GM21717 (cell line): ENCODE results near the gene GHRL.

Experiments
- ATAC-seq: cut with Tn5 transposase; IDR thresholded peaks from one replicate; pipeline ENCODE4 v1.9.1; 2021; ENCODE audit warnings: mild to moderate bottlenecking, moderate library complexity; ENCODE audit not compliant: unreplicated experiment

GHRL gene

DNA sequence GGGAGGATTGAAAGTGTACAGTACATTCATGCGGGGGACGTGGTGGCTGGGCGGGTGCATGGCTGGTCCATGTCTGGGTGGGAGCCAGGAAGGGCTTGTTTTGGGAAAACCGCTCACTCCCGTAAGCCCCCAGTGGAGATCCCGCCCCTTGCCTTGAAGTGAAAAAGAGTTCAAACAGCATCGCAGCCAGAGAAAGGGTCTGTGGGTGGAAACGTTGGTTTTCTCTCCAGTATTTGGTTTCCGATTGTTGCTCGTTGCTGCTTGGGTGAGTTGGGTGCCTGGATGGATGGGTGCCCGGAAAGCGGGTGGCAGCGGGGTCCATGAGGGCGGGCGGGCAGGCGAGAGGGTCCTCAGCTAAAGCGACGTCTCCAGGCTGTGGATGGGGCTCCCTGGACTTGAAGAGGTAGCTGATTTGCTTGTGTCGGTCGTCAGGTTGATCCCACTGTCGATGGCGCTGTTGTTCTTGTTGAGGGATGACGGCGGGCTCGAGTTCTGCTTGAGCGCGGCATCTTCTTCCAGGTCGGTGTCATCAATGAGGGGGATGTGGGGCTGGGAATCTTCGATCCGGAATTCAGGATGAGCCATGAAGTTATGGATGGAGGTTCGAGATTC lies 35.8 kb upstream of the GHRL start:
- no peak for ATAC-seq

DNA sequence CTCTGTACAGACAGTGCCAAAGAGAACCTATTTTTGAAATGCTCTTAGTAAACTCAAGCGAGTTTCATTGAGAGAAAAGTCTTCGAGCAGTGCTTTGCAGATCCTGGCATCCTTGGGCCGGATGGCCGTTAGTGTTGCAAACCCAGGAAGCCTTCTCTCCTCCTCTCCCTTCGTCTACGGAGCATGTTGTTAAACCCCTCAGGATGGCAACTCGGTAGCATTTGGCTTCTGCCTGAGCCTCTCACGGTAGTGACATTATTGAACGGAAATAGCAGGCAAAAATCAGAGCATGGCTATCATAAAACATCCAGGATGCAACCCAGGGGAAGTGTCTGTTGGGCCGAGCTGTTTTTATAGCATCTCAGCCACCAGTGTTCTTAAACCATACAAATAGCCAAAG lies 34.8 kb upstream of the GHRL start:
- ATAC-seq, result no peak

DNA sequence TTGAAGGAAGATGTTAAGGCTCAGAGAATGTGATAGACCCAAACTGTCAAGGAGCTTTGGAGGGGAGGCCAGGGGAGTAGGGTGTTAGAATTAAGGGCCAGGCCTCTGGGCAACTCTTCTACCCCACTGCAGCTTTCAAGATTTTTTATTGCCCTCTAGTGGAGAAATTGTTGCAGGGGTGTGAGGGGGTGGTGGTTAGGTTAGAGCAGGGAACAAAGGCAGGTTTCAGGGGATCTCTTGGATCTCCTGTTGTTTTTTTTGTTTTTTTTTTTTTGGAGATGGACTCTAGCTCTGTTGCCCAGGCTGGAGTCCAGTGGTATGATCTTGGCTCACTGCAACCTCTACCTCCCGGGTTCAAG lies 29.6 kb upstream of the GHRL start:
- ATAC-seq, result no peak

DNA sequence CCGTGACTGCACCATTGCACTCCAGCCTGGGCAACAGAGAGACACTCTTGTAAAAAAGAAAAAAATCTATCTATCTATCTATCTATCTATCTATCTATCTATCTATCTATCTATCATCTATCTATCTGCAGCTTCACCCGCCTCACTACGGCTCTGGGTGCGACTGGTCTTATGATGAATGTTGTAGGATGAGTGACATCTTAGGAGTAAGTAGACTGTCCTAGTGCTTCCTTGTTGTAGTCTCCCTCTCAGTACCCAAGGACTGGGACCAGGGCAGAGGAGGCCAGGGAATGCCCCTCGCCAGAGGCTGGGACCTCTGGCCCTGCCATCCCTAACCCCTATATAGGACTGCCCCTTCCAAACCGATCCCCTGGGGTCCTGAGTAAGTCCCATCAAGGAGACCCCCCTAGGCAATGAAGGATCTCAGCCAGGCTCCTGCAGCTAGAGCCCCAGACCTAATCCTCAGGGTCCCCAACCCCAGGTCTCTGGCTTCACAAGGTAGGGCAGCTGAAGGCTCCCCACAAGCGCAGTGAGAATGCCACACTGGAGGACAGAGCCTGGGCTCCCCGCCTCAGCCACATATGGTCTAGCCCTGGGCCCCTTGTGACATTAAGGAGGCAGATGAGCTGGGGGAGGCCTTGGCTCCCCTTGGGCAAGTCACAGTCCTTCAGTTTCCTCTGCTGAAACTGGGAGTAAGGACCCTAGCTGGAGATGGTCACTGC lies 29.0 kb upstream of the GHRL start:
- no peak for ATAC-seq

DNA sequence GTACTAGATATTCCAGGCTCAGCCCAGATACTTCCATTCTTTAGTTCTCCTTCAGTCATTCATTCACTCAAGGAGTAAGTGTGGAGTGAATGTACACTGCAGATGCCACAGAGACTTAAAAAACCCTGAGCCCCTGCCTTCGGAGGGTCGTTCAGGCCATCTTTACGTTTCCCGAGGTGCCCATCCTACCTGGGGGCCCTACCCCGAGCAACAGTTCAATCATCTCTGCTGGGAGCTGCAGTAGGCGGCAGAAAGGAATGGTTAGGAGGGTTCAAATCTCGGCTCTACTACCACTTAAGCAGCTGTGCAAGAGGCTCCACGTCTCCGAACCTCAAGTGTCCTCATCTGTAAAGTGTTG lies 27.6 kb upstream of the GHRL start:
- ATAC-seq, result no peak

DNA sequence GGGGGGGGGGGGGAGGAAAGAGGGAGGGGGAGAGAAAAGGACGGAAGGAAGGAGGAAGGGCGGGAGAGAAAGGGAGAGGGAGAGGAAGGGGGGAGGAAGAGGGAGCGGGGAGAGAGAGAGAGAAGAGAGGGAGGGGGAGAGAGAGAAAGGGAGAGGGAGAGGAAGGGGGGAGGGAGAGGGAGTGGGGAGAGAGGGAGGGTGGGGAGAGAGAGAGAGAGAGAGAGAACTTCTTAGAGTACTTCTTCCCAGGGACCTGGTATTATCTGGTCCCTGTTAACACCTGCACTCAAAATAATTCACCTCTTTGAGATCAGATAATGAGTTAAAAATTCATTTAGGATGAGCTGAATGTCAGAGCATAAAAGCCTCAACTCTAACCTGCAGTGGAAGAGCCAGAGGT lies 27.1 kb upstream of the GHRL start:
- ATAC-seq, result no peak

DNA sequence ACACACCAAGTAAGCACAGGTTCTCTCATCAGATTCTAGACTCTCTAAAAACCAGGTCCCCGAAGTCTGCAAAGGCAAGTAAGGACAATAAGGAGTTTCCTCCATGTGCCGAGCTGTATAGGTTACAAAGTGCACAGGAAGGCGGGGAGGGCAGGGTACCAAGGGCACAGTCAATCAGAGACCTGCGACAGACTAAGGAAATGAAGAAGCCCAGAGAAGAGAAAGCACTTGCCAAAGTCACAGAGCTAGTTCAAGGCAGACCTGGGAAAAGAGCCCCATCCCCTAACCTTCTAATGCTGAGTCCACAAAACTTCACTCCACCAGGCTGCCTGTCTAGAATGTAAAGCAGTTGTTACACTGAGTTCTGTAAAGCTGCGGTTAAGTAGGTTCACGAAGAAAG lies 26.5 kb upstream of the GHRL start:
- no peak for ATAC-seq

DNA sequence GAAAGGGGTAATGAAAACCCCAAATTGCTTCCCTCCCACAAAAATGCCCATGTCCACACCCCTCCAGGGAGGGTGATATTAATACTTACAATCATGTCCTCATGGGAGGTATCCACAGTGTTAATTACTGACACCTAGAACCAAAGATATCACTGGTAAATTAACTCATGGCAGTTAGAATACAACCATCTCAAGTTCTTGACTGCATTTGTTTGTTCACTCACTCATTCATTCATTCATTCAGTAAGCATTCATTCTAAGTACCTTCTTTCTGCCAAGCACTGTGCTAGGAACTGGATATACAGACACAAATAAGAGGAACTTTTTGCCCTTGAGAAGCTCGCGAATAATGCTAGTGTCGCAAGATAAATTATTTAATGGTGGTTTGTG lies 25.2 kb upstream of the GHRL start:
- ATAC-seq, result no peak

DNA sequence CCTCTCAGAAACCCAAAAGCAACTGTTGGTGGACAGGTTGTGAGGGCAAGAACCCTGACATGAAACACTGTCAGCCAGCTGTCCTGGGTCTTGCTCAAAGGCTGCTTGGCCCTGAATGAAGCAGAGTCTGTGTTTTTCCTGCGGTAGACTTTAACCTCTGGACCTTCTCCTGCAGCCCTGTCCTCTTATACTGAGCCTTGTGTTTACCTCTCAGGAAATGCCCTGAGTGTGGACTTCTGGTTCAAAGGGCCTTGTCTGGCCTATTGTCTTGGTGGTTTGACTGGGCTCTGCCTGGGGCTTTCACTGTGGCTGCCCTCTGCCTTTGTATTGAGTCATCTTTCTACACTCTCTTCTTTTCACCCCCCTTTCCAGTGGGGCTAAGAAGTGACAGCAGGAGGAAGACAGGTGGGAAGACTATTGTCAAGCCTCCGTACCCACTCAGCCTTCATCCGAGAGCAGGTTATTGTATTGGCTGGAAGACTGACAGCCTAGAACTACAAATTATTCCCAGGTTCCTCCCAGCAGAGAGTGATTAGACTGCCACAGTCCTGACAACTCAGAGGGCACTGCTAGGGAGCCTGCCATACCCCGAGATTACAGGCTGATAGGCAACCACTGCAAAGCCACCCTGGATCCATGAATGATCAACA lies 24.7 kb upstream of the GHRL start:
- no peak for ATAC-seq

DNA sequence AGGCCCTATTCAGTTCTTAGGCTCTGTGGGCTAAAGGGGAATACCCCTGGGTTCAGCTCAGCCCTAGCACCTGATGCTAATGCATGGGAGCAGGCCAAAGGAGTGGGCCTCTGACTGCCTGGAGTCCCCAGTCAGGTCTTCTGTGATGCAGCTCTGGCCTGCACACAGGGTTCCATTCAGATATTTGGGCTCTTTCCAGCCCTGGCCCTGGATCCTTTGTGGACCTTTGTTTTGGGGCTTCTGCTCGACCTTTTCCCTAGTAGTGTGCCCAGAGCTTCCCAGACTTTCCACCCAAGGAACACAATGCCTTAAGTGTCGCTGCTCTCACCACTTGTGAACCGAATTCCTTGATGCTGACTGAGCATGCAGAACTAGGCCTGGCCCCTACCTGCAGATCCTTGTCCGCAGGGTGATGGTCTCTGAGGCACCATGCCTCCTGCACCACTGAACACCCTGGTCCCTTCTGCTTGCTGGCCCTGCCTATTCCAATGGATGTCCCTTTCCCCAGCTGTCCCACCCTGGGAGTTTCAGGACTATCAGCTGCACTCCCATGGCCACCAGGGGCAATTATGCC lies 23.1 kb upstream of the GHRL start:
- no peak for ATAC-seq

DNA sequence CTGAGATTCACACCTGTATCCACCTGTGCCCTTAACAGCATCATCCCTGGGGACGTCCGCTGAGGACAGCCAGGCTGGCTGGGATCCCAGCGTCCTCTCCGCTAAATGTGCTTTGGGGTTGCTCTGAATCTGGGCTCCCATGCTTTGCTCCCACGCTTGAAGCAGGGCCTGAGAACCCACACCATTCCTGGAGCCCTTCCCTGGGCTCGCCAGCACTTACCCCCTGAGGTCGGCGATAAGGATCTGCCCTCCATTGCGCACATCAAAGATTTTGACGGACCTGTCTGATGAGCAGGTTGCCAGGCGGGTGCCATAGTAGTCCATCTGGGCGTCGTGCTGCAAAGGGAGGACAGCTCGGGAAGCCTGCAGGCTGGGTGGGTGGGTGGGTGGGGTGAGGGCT lies 22.4 kb upstream of the GHRL start:
- ATAC-seq, result no peak

DNA sequence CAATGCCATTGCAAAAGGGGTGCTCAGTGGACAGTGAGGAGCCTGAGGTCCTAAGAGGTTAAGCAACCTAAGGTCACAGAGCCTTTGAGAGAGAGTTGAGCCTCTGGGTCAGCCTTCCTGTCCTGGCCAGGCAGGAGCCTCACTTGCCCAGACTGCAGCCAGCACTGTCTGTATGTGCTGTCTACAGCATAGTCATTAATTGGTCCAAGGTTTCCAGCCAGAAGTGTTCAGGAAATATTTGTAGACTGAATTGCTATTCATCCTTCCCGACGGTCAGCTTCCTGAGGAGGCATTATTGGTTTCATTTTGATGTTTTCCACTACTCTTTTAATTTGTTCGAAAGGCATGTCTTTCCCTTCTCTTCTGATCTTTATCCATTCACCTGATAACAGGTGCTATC lies 20.1 kb upstream of the GHRL start:
- ATAC-seq, result no peak

DNA sequence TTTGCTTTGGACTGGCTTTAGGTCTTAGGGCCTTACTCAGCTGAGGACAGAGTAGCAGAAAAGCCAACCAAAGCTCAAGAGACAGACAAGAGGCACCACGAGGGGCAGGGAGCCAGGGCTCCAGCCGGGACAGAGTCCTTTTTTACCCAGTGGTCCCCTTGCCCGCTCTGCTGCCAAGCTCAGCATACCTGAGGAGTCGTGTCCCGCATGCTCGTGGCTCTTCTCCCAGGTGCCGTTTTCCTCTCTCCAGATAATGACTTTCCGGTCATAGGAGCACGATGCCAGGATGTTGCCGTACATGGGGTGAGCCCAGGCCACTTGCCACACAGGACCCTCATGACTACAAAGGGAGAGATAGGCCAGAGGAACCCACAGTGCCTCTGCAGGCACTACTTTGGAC lies 19.6 kb upstream of the GHRL start:
- ATAC-seq, result no peak

DNA sequence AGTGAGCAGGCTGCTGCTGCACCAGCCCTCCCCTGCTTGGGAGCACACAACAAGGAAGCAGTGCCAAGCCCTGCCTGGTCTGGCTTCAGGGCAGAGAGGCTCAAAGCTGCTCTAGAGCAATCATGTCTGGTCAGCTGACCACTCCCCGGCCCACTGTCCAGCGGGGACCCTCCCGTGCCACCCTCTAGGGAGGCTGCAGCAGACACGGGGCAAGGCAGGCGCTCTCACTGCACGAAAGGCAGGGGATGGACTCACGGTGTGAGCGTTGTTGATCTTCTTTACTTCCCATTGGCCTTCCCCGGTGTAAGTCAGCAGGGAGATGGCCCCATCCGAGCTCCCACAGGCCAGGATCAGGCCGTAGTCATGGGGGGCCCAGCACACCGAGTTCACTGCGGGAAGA lies 19.0 kb upstream of the GHRL start:
- no peak for ATAC-seq

DNA sequence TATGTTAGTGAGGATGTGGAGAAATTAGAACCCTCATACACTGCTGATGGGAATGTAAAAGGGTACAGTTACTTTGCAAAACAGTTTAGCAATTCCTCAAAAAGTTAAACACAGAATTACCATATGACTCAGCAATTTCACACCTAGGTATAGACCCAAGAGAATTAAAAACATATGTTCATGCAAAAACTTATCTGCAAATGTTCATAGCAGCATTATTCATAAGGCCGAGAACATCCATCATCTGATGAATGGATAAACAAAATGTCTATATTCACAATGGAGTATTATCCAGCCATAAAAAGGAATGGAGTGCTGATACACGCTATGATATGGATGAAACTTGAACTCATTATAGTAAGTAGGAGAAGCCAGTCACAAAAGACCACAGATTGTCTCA lies 17.8 kb upstream of the GHRL start:
- no peak for ATAC-seq

DNA sequence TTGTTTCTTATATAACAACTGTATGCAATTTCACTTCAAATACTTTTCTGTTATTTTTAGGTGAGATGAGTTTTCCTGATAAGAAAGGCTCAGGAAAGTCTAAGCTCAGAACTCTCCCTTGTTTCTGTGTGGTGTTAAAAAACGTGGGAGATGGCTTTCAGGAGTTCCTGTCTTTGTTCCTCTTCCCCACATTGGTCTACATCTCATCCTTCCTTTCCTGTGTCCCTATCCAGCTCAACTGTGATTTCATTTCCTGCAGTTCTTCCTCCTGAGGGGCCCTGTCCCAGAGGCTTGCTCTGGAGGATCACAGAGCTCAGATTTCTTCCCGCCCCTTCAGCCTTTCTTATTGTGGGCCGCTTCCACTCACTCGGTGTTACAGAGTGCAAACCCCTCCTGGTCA lies 17.0 kb upstream of the GHRL start:
- ATAC-seq, result no peak

DNA sequence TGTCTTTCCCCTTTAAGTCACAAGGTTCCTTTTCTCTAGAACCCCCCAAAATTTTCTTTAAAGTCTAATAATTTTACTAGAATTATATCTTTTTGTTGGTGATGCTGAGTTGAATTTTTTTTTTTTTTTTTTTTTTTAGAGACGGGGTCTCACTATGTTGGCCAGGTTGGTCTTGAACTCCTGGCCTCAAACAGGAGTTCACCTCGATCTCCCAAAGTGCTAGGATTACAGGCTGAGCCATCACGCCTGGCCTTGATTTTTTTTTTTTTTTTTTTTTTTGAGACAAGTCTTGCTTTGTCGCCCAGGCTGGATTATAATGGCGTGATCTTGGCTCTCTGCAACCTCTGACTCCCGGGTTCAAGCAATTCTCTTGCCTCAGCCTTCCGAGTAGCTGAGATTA lies 15.9 kb upstream of the GHRL start:
- ATAC-seq, result no peak

DNA sequence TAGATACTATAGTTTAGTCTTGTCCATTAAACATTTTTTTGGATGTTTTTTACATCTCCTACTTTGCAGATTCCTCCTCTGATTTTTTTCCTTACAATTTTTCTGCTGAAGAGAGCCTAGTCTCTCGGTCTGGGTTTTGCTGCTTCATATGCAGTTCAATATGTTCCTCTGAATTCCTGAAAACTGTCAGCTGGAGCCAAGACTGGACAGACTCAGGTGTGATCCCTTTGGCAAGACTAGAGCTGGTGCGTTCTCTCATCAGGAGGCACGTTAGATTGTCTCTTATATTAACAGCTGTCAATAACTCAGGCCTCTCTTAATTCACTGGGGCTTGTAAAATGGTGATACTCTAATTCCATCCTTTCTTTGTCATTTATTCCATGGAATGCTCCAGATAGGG lies 13.4 kb upstream of the GHRL start:
- no peak for ATAC-seq

DNA sequence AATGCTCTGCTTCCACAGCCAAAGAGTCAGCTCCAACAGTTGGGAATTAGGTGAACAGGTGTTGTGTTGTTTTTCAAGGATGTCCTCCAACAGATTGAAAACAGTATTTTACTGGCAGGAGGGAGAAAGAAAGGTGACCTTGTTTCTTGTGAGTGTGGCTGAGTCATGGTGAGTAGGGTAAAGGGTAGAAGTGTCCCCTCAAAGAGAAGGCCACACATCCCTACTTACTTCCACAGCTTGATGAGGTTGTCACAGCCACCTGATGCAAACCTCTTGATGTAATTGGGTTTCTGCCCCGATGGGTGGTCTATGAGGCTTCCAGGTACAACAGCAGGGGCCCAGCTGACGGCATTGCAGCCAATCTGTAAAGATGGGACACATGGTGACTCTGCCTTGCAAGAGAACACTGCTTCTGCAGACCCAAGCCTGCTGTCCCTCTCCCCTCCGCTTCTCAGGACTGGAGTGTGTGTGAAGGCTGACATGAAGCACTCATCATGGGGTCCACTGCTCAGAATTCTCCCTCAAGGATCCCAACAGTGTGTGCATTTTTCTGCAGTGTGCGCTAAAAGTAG lies 12.7 kb upstream of the GHRL start:
- ATAC-seq, result no peak

DNA sequence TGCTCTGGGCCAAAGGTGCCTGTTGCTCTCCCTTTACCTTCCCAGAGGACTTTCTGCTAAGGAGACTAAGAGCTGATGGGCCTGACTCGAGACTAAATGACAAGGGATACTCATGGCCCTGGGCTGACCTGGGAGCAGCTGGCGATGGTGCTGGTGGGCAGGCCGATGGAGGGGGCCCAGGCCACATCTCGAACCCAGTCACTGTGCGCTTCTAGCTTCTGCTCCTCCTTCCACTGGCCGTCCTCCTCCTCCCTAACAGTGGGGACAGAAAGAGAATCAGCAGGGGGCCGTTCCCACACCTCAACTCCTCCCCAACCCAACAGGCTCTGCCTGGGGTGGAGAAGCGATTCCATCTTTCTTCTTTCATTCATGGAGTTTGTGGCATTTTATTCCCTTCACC lies 12.2 kb upstream of the GHRL start:
- ATAC-seq, result no peak

DNA sequence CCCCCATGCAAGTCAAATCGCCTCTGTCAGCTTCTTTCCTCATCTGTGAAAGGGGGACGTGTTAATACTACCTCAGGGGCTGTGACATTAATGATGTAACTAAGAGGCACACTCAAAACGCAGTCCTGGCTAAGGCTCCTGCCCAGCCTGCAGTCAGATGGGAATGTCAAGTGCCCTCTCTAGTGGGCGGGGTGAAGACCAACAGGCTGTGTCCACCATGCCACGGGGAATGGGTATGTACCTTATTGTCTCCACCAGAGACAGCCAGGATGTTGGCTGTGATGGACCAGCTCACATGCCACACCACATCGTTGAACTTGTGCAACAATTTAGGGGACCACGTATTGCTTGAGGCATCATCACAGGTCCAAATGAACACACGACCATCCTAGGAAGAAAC lies 11.0 kb upstream of the GHRL start:
- no peak for ATAC-seq

DNA sequence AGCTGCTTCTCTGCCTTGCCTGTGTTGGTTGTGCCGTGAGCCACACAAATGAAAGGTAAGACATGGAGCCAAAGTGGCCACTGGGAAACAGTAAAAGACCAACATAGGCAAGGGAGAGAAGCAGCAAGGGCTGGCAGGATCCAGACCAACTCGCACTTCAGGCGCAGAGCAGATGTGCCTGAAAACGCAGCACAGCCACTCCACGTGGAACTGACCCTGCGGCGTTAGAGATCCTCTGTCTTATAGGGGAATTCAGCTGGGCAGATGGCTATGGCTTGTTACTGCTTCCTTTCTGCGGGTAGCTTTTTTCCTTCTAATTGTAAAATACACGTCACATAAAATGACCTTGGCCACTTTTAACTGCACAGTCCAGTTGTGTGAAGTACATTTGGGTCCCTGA lies 10.4 kb upstream of the GHRL start:
- ATAC-seq, result no peak
